Subcutaneous adipose tissue (tissue), 4 donors: ENCODE data around the gene PTPRN2. TPM values are rescaled to one million over a fixed set of nuclear protein-coding genes. Genes with fewer than 3 reads are reported as not detected.

ENCODE experiments used
- CTCF ChIP-seq: fragments of 450-650 bp; IDR thresholded peaks from one replicate; pipeline ENCODE4 v1.5.1; 2016; ENCODE audit warnings: low read depth, mild to moderate bottlenecking, control low read depth, antibody characterized with exemption, moderate library complexity
- total RNA-seq, 4 donors: library from RNA; depleted of rRNA; stranded (reverse); fragments of >200 nt; gene quantifications; one replicate each; pipeline ENCODE4 v1.1.0, GENCODE V29; 2016

PTPRN2 gene
- total RNA-seq, 4 donors from 2014 or later = 2.0 to 4.6 (median 3.7) TPM

- TF ChIP-seq CTCF = no peak
Observed at GRCh38 chr7:157529768-157530560, 1057.7 kb downstream of the PTPRN2 start.

- no peak for TF ChIP-seq CTCF
Observed at GRCh38 chr7:157528785-157529341, 1058.8 kb downstream of the PTPRN2 start.

- TF ChIP-seq CTCF = no peak
Observed at GRCh38 chr7:157527686-157528085, 1059.9 kb downstream of the PTPRN2 start.

- TF ChIP-seq CTCF = no peak
Observed at GRCh38 chr7:157526913-157527634, 1060.5 kb downstream of the PTPRN2 start.

GRCh38 chr7:157526005-157526912 lies 1061.4 kb downstream of the PTPRN2 start:
- TF ChIP-seq CTCF = no peak

GRCh38 chr7:157525491-157525915 lies 1062.1 kb downstream of the PTPRN2 start:
- no peak for TF ChIP-seq CTCF
